ENCODE measurements around the gene PRM3.

The PRM3 gene

DNA sequence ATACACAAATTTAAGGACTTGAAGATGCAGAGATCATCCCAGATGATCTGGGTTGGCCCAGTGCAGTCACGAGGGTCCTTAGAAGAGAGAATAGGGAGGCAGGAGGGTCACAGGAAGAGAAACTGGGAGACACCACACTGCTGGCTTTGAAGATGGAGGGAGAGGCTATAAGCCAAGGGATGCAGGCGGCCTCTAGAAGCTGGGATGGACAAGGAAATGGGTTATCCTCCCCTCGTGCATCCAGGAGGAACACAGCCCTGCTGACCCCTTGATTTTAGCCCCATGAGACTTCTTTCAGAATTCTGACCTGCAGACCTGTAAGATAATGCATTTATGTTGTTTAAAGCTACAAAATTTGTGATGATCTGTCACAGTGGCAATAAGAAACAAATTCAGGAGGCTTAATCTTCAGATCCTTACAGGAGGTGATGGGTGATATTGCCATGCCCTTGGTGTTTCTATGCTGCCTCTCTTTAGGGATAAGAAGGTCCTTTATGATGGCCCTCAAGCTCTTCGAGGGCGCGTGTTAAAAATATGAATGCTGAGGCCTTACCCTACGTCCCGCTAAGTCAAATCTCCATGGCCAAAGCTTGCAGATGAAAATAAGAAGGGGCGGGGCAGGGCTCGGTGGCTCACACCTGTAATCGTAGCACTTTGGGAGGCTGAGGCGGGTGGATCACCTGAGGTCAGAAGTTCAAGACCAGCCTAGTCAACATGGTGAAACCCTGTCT, 4.3 kb upstream of the PRM3 start:
- H3K27ac ChIP-seq = no peak overlapping the region
- no peak for TF ChIP-seq ZFX (IDR thresholded peaks at IDR 0.05; ENCODE audit: borderline replicate concordance)
- no peak for TF ChIP-seq CTCF (IDR thresholded peaks at IDR 0.05)

DNA sequence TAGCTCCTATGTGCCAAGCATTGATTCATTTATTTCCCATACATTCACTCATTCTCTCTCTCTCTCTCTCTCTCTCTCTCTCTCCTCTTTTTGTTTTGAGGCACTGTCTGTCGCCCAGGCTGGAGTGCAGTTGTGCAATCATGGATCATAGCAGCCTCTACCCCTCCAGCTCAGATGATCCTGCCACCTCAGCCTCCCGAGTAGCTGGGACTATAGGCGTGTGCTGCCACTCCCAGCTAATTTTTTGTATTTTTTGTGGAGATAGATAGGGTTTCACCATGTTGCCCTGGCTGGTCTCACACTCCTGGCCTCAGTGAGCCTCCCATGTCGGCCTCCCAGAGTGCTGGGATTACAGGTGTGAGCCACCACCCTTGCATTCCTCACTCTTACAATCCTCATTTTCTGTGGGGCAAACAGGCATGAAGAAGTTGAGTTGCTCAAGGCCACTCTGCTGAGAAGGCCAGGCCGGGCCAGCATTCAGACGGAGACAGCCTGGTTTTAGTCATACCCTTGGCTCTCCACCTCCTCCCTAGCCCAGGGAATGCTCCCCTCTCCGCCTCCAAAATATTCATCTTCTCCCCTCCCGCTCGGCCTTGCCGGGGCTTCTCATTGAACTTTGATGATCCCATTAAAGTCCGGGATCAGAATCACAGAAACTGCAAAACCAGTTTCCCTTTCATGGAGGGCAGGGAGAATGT, 3.6 kb upstream of the PRM3 start:
- H3K27ac ChIP-seq = no peak overlapping the region
- TF ChIP-seq ZFX (IDR thresholded peaks at IDR 0.05; ENCODE audit: borderline replicate concordance) (no peak), CTCF (IDR thresholded peaks at IDR 0.05) (no peak)

DNA sequence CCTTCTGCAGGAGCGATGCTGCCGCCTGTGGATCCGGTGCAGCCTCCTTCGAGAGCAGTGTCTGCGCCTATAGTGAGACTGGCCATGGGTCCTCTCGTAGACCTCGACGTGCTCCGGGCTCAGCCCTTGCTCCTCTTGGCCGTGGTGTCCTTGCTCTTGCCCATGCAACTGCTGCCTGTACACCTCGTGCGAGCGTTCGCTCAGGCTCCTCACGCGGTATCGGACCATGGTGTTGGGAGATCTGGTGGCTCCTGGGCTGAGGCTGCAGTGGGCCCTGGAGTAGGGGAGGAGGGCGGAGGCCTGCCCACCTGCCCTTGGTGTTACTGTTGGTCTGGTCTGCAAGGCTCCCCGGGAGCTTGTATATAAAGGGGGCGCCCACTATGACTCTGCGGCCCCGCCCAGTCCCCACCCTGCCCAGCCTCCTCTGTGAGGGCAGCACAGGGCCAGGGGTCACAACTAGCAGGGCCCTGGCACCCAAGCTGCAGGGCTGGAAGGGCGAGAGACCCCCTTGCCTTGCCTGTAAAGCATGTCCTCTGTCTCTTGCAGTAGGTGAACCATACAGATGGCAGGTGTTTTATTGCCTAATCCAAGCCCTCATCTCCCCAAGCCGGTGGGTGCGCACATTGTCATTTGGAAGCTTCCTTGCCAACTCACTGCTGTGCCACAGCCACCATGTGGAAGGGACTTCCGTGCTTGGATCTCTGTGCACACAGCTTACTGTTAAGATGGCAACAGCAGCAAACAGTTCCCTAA, 2.9 kb upstream of the PRM3 start, which contains the start of gene PRM2:
Gene PRM2 (minus strand): TSS at position 338 of the 753 bp plus-strand sequence. CDS start 110 bp downstream, at position 228.
- TF ChIP-seq CTCF (IDR thresholded peaks at IDR 0.05) (no peak), ZFX (IDR thresholded peaks at IDR 0.05; ENCODE audit: borderline replicate concordance) (no peak)

GRCh38 chr16:11274964-11275363, 1.5 kb upstream of the PRM3 start:
- TF ChIP-seq CTCF (IDR thresholded peaks at IDR 0.05) (no peak), ZFX (IDR thresholded peaks at IDR 0.05; ENCODE audit: borderline replicate concordance) (no peak)

More for the DNA sequence above, 2.9 kb upstream of the PRM3 start, which contains the start of gene PRM2:
- no peak within 1 kb of the TSS for H3K27ac ChIP-seq

GRCh38 chr16:11273721-11274324, 394 bp upstream of the PRM3 start:
- no peak overlapping the region for H3K27ac ChIP-seq

More at GRCh38 chr16:11274964-11275363, 1.5 kb upstream of the PRM3 start:
- no peak overlapping the region for H3K27ac ChIP-seq

DNA sequence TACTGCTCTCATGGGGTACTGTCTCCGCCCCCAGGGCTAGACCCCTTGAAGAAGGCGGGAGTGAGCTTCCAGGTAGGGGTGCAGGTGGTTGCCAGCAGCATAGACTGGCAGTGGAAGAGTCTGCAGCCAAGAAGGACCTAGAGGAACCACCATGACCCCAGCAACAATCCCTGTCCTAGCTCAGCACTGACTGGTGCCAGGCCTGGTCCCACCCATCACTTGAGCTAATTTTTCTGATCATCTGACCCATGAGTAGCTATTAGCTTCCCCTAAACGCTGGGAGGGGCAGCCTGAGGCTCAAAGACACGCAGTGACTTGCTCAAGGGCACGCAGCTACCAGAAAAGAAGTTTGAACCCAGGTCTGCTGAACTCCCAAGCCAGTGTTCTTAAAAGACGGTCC, 945 bp downstream of the PRM3 start:
- TF ChIP-seq ZFX (IDR thresholded peaks at IDR 0.05; ENCODE audit: borderline replicate concordance) (no peak), CTCF (IDR thresholded peaks at IDR 0.05) (no peak)
- H3K27ac ChIP-seq = no peak overlapping the region

More at GRCh38 chr16:11273721-11274324, 394 bp upstream of the PRM3 start:
- TF ChIP-seq ZFX (IDR thresholded peaks at IDR 0.05; ENCODE audit: borderline replicate concordance) = no peak
- TF ChIP-seq CTCF (IDR thresholded peaks at IDR 0.05) = no peak

Data from 22Rv1 (cell line).